HG03442 (cell line): ENCODE measurements around the gene TRAIP.

Experiments
- ATAC-seq: cut with Tn5 transposase; IDR thresholded peaks from one replicate; pipeline ENCODE4 v1.9.1; 2021; ENCODE audit warnings: mild to moderate bottlenecking, moderate library complexity; ENCODE audit not compliant: unreplicated experiment

TRAIP gene

GRCh38 chr3:49876567-49876966 lies 20.2 kb upstream of the TRAIP start:
- ATAC-seq, result no peak

- ATAC-seq, result no peak
Observed at GRCh38 chr3:49873623-49874022, 17.3 kb upstream of the TRAIP start.

GRCh38 chr3:49872801-49873281 lies 16.5 kb upstream of the TRAIP start:
- no peak for ATAC-seq

DNA sequence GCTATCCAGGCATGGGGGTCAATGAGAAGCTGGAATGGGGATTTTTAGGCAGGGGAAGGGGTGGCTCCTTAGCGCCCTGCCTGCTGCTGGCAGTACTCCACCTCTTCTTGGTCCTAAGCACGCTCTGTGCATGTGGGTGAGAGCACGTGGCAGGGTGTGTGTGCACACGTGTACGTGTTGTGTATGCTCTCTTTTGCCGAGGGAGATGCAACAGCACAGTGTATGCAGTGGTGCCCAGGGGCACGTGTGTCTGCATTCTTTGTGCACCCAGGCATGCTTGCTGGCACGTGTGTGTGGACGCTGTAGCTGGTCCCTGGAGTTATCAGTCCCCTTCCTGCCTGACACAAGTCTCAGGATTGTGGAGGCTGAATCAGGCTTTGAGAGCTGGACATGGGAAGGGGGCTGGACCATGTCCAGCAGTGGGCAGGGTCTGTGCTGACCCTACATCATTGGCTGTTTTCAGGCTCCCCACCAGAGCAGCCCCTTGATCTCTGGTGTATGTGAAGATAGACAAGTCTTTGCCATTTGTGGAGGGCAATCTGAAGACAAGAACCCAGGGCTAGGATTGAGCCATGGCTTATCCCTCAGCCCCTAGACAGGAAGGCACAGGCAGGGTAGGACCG lies 15.3 kb upstream of the TRAIP start:
- no peak for ATAC-seq

- ATAC-seq, result no peak
Observed at GRCh38 chr3:49869525-49870126, 13.3 kb upstream of the TRAIP start, which contains the start of gene CAMKV. Gene CAMKV (minus strand): TSS chr3:49869906. CDS start chr3:49862388, 7,518 bp downstream.

- ATAC-seq, result no peak
Observed at GRCh38 chr3:49868862-49869466, 12.6 kb upstream of the TRAIP start.

DNA sequence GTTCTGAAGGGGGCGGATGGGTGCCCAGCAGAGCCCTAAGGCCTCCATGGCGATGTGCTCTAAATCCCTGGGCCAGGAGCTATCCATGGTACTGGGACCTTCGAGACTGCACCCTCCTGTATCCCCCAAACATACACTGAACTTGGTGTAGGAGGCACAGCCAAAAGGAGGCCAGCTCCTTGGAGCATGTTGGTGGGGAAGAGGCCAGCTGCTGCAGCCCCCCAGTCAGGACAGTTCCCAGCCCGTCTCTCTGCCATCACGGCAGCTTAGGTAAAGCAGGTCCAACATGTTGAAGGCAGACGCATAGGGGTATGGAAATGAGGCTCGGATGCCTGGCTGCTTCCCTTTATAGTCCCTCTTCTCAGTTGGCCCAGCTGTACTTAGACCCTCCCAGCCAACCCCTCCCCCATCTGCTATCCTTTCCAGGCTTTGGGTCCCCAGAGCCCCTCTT lies 11.5 kb upstream of the TRAIP start:
- no peak for ATAC-seq

DNA sequence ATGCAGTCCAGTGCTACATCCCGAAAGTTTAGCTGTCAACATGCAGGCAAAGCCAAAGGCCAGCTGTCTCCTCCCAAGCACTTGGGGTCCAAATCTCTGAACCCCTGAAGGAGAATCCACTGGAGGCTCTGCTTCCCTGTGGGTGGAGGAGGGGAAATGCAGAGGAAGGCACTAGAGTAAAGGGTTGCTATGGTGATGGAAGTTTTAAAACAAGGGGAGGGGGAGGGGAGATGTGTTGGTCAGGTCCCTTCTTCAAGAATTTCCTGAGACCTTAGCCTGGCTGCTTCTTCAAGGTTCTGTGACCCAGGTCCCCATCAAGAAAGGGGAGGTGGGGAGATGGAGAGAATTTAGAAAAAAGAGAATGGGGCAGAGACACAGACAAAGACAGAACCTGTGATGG lies 11.0 kb upstream of the TRAIP start:
- ATAC-seq, result no peak

DNA sequence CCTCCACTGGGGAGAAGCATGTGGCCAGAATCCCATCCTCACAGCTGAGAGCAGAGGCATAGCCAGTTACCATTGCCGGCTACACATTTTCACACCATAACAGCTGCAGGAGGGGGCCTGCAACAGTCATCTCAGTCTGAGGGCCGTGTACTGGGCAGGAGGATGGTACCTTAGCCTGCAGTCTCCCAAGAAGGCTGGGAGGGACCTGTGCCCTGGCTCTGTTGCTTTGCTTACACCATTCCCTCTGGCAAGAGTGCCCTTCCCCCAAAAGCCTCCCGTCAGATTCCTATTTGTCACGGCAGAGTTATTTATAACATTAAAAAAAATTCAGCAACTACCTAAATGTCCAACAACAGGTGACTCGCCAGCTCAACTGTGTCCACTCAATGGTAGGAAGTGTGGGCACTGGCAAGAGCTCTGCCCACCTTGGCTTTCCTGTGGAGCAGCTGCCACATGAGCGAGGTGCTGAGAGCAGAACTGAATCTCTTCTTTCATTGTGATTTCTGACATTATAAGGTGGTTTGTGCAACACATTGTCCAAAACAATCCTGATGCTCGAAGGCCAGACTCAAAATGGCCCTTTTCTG lies 8.9 kb upstream of the TRAIP start:
- ATAC-seq, result no peak

DNA sequence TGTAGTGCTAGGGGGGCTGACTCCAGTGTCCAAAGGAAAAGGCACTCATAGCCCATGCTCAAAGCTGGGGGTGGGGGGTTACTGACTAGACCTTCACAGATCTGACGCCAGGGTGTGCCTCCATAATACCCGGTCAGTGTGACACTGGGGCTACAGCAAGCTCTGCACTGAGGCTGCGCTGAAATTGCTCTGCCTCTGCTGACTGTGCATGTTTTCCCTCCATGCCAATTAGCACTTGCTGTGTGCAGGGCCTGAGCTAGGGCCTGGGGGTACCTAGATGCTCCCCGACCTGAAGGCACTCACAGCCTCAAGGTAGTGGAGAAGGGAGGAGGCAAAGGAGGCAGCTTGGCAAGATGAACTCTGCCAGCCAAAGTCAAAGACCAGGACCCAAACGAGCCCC lies 8.1 kb upstream of the TRAIP start:
- no peak for ATAC-seq

DNA sequence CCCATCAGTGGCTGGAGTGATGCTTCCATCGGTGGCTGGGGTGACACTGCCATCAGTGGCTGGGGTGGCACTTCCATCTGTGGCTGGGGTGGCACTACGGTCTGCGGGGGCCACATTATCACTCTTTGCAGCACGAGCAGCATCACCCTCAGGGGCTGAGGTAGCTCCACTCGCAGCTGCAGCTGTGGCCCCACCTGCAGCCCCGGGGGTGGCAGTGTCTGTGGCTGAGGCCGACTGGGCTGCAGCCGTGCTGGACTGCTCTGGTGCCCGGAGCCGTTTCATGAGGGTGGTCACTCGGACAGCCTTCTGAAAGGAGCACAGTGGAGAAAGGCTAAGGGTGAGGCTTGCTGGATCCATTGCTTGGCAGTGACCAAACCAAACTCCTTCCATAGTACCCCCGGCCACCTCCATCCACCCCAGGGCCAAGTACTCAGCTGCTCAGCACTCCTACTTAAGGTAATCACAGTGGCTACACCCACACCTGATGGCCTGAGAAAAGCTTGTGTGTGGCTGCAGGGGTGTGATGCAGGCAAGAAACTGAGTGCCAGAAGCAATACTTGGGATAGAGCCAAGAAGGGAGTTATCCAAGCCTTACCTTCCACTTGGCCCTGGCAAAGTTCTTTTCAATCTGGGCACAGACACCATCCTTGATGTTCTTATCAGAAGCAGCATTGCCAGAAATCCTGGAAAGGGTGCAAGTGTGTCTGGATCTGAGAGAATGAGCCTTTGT lies 3.4 kb upstream of the TRAIP start:
- no peak for ATAC-seq

DNA sequence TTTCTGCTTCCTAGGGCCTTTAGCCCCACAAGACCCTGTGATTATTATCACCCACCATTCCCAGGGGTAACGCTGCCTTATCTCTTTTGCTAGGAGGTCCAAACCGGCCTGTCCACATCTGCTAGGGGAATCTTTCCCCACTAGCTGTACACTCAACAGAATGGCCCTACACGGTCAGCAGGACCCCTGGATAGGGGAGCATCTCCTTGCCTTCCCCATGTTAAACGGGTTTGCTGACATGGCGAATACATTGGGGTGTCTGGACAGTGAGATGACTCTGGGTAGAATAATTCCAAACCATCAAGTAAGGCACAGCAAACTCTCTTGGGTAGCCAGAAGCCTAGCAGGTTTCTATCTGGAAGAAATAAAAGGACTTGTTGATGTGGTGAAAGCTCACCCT lies 702 bp downstream of the TRAIP start:
- no peak for ATAC-seq

DNA sequence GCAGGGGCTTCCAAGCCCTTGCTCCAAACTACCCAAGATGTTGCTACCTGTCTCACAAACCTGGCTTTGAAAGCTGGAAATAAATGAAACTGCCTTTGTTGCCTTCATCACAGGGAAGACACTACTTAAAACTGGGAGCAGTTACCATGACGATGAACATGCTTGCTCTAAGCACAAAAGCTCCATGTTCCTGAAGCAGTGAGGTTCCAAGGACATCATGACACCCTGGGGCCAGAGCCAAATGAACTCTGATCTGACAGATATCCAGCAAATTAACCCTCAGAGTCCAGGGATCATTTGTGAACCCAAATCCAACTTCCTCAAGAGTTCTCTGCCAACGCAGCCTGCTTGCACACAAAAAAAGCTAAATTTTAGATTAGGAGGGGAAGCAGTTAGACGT lies 10.7 kb downstream of the TRAIP start:
- ATAC-seq, result no peak

DNA sequence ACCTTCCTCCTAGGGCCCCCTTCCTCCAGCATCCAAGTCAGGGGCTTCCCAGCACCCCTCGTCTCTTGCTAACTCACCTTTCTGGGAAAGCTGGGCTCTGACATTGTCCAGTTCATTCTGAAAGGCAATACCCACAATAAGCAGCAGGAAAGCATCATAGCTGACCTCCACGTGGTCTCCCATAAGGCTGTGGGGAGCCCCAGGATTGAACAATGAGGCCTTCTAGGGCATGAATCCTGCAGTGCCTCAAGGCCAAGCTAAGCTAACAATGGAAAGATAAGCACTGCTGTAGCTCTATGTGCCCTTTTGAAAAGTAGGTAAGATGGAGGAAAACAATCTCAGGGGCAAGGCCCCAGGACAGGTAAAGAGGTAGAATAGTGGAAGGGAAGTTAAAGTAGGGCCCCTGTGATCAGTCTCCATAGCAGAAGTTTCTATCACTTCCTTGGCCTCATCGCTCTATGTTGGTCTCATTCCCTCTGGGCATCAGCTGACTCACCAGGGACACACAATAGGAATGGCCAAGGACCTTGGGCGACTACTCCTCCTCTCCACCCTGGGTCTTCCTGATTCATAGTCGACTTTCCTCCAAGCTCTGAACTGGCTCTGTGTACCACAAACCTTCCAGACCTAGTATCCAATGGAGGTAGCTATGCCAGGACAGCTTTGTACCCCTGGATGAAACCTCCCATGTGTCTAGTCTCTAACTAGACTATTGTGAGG lies 11.7 kb downstream of the TRAIP start:
- no peak for ATAC-seq

GRCh38 chr3:49842843-49843517 lies 13.4 kb downstream of the TRAIP start:
- ATAC-seq, result no peak

- ATAC-seq, result no peak
Observed at GRCh38 chr3:49841806-49842205, 14.6 kb downstream of the TRAIP start.

DNA sequence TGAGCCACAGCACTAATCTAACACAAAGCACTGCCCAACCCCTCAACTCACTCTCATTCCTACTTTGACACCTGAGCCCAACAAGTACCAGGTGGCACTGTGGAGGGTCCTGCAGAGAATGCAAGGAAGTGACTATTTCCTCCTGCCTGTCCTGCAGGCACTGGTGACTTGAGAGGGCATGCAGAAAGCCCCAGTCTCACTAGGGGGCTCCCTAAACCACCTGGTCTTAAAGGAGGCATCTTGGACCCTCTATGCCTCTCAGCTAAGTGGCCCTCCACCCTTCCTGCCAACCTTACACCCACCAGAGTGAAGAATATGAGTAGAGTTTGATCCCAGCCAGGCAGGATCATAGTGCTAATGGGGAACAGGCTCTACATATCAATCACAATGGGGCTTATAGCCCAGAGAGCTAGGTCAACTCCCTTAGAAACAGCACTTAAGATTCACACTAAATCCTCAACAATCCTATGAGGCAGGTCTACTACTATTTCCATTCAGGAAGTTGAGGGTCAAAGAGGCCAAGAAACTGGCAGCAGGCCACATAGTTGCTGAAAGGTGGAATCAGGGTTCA lies 15.2 kb downstream of the TRAIP start:
- ATAC-seq, result no peak

- ATAC-seq, result no peak
Observed at GRCh38 chr3:49840388-49840787, 16.0 kb downstream of the TRAIP start.

DNA sequence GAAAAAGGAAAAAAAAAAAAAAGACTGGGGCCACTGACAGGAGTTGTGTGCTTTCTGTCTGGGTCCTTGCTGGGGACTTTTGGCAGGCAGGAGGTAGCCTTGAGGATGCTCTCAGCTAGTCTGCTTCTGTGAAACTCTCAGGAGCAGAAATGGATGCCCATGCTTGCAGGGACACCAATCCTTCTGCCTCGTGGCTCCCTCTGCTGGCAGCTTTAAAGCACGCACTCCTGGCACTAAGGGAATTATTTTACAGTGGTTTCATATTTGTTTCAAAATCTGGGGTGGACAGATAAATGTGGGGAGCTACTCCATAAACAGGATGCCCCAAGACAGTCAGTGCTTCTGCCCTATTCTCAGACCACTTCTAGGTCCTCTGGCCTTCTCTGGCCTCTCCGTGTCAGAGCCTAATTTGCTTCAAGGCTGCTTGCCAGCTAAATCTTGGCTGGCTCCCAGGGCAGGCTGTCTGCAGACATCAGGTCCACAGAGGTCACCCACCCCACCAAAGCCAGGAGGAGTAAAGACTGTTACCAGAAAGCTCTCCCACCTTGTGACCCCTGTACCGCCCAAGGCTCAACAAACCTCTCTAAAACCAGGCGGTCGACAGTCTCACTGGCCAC lies 17.1 kb downstream of the TRAIP start:
- no peak for ATAC-seq
